Measurements from ENCODE around the gene BAAT. TPM values are rescaled to one million over a fixed set of nuclear protein-coding genes. Genes with fewer than 3 reads are reported as not detected.
"Not testable (repeated sequence)": the region's sequence is repeated elsewhere in the genome, so short reads cannot be mapped to it uniquely, and the experiment has no call there.

The BAAT gene
- not detected in 2 replicates for polyA plus RNA-seq (2011; rRNA removed)
- polyA minus RNA-seq (2011; rRNA and poly(A)+ RNA removed), result not detected in 2 replicates

DNA sequence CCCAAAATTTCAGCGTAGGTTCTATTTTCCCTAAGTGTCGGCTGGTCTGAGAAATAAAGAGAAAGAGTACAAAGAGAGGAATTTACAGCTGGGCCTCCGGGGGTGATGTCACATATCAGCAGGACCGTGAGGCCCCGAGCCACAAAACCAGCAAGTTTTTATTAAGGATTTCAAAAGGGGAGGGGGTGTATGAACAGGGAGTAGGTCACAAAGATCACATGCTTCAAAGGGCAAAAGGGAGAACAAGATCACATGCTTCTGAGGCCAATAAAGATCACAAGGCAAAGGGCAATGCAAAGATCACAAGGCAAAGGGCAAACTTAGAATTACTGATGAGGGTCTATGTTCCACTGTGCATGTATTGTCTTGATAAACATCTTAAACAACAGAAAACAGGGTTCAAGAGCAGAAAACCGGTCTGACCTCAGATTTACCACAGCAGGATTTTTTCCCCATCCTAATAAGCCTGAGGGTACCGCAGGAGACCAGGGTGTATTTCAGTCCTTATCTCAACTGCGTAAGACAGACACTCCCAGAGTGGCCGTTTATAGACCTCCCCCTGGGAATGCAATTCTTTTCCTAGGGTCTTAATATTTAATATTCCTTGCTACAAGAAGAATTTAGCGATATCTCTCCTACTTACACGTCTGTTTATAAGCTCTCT is at the start of gene BAAT:
BAAT (minus strand) TSS at position 134 of the 664 bp plus-strand sequence. CDS start 13,602 bp downstream, outside the sequence.
- H3K27ac ChIP-seq (ENCODE audit: low read depth, low read length); H3K9me3 ChIP-seq (ENCODE audit: control insufficient read depth, insufficient read depth, low read length); DNase-seq (ENCODE audit: low read depth, low spot score); CTCF ChIA-PET; H3K4me3 ChIP-seq (ENCODE audit: low read depth, low read length); H3K27me3 ChIP-seq (ENCODE audit: control insufficient read depth, insufficient read depth, low read length); POLR2A ChIA-PET: not testable (repeated sequence)

DNA sequence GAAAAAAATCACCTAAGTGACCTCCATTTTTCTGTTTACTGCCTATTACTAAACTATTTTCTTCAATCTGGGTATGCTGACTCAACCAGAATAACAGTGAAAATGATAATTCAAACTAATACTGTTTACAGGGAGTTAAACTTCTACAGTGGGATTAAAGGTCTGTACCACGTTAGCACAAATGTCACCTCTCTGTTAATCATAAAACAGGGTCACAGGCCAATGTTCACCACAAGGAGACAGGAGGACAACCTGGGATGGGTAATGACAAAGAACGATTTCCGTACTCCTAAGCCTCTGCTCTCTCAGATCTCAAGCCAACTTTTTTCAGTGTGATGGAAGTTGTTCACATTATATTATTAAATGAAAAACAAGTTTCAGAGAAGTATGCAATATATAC is 48.4 kb upstream of the BAAT start:
- TF ChIP-seq, protein P1, sequence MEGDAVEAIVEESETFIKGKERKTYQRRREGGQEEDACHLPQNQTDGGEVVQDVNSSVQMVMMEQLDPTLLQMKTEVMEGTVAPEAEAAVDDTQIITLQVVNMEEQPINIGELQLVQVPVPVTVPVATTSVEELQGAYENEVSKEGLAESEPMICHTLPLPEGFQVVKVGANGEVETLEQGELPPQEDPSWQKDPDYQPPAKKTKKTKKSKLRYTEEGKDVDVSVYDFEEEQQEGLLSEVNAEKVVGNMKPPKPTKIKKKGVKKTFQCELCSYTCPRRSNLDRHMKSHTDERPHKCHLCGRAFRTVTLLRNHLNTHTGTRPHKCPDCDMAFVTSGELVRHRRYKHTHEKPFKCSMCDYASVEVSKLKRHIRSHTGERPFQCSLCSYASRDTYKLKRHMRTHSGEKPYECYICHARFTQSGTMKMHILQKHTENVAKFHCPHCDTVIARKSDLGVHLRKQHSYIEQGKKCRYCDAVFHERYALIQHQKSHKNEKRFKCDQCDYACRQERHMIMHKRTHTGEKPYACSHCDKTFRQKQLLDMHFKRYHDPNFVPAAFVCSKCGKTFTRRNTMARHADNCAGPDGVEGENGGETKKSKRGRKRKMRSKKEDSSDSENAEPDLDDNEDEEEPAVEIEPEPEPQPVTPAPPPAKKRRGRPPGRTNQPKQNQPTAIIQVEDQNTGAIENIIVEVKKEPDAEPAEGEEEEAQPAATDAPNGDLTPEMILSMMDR (IDR thresholded peaks at IDR 0.05; ENCODE audit: low read depth, low read length), result no peak
- ChIA-PET POLR2A (no interaction called here), CTCF (interaction anchor here (0.7 to 1.7 kb wide), 2 partner anchors 16 kb away, joined by 3 to 9 read pairs; no protein-coding TSS in a partner anchor)
- DNase-seq (ENCODE audit: low read depth, low spot score), result no peak
- H3K4me3 ChIP-seq (ENCODE audit: low read depth, low read length), result no peak overlapping the region
- H3K27me3 ChIP-seq (ENCODE audit: control insufficient read depth, insufficient read depth, low read length), result no peaks in the 10 kb centered on the region
- H3K9me3 ChIP-seq (ENCODE audit: control insufficient read depth, insufficient read depth, low read length), result no peaks in the 10 kb centered on the region
- H3K27ac ChIP-seq (ENCODE audit: low read depth, low read length), result no peak overlapping the region

DNA sequence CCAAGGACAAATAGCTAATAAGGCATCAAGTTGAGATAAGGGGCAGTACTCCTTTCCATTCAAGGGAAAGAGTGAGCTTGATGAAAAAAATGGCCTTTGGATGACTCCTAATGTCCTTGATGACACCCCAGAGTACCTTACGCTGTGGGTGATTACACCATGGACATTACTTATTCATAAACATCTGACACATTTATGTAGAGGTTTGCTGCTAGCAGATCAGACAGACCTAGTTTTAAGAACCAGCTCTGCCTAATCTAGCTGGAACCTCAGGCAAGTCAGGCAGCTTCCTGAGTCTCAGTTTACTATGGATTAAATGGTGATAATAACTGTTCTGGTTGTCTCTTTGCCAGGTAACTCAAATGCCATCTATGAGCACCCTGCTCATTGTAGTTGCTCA is 47.9 kb upstream of the BAAT start:
- POLR2A ChIA-PET, result no interaction called here
- H3K27ac ChIP-seq (ENCODE audit: low read depth, low read length), result no peak overlapping the region
- no peak overlapping the region for H3K4me3 ChIP-seq (ENCODE audit: low read depth, low read length)
- TF ChIP-seq, protein P1 (IDR thresholded peaks at IDR 0.05; ENCODE audit: low read depth, low read length), result no peak
- H3K27me3 ChIP-seq (ENCODE audit: control insufficient read depth, insufficient read depth, low read length), result no peaks in the 10 kb centered on the region
- CTCF ChIA-PET, result interaction anchor here (1.7 kb wide), 1 partner anchor 16 kb away, joined by 9 read pairs; no protein-coding TSS in a partner anchor
- H3K9me3 ChIP-seq (ENCODE audit: control insufficient read depth, insufficient read depth, low read length), result no peaks in the 10 kb centered on the region
- no peak for DNase-seq (ENCODE audit: low read depth, low spot score)

DNA sequence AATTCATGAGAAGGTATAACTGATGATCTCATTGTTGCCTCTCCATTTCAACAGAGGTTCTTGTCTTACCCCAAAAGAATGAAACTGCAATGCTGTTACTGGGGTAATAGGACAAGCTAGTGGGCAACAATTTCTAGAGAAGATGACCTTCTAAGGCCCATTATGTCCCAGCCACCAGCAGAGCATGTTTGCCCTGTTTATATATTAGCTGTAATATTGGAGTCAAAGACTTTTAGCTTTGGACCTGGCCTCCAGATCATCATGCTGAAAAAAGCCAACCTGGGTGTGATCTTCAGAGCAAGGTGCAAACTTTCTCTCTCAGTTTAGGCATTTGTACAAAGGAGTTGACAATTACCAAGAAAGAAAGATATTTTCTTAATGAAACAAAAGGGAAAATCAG is 47.4 kb upstream of the BAAT start:
- Histone ChIP-seq H3K9me3 (ENCODE audit: control insufficient read depth, insufficient read depth, low read length) (no peaks in the 10 kb centered on the region), H3K4me3 (ENCODE audit: low read depth, low read length) (no peak overlapping the region), H3K27ac (ENCODE audit: low read depth, low read length) (no peak overlapping the region), H3K27me3 (ENCODE audit: control insufficient read depth, insufficient read depth, low read length) (no peaks in the 10 kb centered on the region)
- CTCF ChIA-PET, result interaction anchor here (1.7 kb wide), 1 partner anchor 17 kb away, joined by 9 read pairs; no protein-coding TSS in a partner anchor
- TF ChIP-seq, protein P1 (IDR thresholded peaks at IDR 0.05; ENCODE audit: low read depth, low read length), result no peak
- DNase-seq (ENCODE audit: low read depth, low spot score), result no peak
- POLR2A ChIA-PET, result no interaction called here

DNA sequence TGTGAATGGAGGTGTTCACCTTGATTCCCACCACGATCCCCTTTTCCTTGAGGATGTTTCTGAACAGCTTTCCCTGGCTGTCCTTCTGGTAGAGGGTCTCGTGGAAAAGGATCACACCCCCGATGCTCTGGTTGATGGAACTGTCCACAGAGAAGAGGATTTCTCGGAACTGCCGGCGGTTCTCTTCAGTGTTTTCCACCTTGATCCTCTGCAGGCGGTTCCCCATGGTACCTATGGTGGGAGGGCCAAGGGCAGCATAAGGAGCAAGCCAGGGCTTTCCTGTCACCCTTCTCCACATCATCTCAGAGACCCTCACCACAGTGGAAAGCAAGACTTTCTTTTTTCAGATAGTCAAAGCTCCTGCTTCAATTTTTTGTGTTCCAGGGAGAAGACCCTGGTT is 44.9 kb upstream of the BAAT start:
- ChIA-PET POLR2A (no interaction called here), CTCF (no interaction called here)
- H3K9me3 ChIP-seq (ENCODE audit: control insufficient read depth, insufficient read depth, low read length), result no peaks in the 10 kb centered on the region
- DNase-seq (ENCODE audit: low read depth, low spot score), result no peak
- TF ChIP-seq, protein P1 (IDR thresholded peaks at IDR 0.05; ENCODE audit: low read depth, low read length), result no peak
- H3K27ac ChIP-seq (ENCODE audit: low read depth, low read length), result no peak overlapping the region
- H3K4me3 ChIP-seq (ENCODE audit: low read depth, low read length), result no peak overlapping the region
- peaks cover under 1% of the 10 kb centered on the region for H3K27me3 ChIP-seq (ENCODE audit: control insufficient read depth, insufficient read depth, low read length)

Measured in AG04450 (cell line).